SK-MEL-5 (cell line): Measurements from ENCODE around the gene TFRC. TPM values are rescaled to one million over a fixed set of nuclear protein-coding genes. Genes with fewer than 3 reads are reported as not detected.
"Not testable (repeated sequence)": the region's sequence is repeated elsewhere in the genome, so short reads cannot be mapped to it uniquely, and the experiment has no call there.

Experiments used
- DNase-seq: peaks from one replicate; pipeline ENCODE4 v3.0.0-alpha.2; 2016; ENCODE audit warnings: low read depth, low spot score
- in situ Hi-C: cut with HindIII; loops from 2 replicates; pipeline ENCODE4 v1.10.0; 2016; ENCODE audit warnings: low sequenced_read_pairs, high pct_unique_total_duplicates, low pct_unique_long_range_greater_than_20kb
- polyA plus RNA-seq, 2 experiments: library from polyadenylated mRNA; depleted of rRNA; stranded (reverse); fragments of >200 nt; gene quantifications; 2 replicates each; pipeline ENCODE4 v1.2.3, GENCODE V29; 2015
- total RNA-seq: library from RNA; depleted of rRNA; stranded (reverse); fragments of >200 nt; shearing (Covaris generic); gene quantifications from 2 replicates; pipeline ENCODE4 v1.2.3, GENCODE V29; 2014; rRNA removed

TFRC gene
- total RNA-seq = 320 and 331 TPM in 2 replicates
- 135 and 178 TPM in 2 replicates for polyA plus RNA-seq (2015; cell fraction: cytosol; rRNA removed)
- 139 and 144 TPM in 2 replicates for polyA plus RNA-seq (2015; cell fraction: nucleus; rRNA removed)

DNA sequence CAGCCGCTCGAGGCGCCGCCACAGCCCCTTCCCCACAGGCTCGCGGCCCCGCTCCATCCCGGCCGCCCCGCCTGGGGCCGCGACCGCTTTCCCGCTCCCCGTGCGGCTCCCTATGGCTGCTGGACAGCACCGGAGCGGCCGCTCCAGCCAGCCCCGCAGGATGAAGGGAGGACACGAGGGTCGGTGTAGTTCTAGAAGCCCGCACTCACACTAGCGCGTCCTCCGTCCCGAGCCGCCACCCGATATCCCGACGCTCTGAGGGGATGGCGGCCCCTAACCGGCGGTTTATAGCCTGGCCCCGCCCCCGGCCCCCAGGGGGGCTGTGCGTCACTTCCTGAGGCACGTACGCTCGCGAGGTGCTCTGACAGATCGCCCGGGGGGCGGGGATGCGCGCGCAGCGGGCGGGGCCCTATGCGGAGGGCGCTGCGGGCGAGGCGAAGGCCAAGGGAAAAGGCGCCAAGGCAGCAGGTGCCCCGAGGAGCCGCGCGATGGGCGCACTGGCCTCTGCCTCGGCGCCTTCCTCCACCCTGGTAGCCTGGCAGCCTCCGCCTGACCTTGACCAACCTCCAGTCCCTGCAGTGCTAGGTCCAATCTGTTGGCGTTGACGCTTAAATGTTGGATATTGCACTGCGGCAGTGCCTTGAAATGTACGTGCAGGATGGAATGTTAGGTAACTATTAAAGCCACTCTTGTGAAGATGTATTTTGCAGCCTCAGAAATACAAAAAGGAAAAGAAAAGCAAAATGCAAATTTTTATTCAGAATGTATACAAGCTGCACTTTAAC is at the start of gene TFRC:
TSS of gene TFRC (minus strand) at position 257 of the 785 bp plus-strand sequence. CDS start 4,991 bp downstream, outside the sequence.
- in situ Hi-C loops = no loop called here
- DNase-seq = peak; percentile 93

DNA sequence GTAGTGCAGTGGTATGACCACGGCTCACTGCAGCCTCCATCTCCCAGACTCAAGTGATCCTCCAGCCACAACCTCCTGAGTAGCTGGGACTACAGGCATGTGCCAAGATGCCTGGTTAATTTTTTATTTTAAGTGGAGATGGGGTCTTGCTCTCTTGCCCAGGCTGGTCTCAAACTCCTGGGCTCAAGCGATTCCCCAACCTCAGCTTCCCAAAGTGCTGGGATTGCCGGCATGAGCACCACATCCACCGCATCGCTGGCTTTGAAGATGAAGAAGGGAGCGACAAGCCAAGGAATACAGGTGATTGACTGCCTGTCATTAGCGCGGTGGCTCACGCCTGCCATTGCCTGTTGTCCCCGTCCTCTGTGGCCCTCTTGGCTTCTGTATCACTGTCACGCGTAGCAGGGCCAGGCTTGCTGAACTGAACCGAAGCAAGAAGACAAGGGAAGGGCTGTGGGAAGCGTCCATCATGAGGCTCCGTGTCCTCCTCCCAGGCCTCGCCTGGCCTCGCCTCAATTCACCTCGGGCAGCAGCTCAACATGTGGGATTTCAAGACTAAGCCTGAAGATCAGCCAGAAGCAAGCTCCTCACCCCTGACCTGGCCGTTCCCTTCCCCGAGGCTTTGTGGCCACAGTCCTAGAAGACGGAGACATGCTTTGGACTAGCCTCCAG is 46.4 kb upstream of the TFRC start:
- in situ Hi-C loops = no loop called here
- DNase-seq = no peak

DNA sequence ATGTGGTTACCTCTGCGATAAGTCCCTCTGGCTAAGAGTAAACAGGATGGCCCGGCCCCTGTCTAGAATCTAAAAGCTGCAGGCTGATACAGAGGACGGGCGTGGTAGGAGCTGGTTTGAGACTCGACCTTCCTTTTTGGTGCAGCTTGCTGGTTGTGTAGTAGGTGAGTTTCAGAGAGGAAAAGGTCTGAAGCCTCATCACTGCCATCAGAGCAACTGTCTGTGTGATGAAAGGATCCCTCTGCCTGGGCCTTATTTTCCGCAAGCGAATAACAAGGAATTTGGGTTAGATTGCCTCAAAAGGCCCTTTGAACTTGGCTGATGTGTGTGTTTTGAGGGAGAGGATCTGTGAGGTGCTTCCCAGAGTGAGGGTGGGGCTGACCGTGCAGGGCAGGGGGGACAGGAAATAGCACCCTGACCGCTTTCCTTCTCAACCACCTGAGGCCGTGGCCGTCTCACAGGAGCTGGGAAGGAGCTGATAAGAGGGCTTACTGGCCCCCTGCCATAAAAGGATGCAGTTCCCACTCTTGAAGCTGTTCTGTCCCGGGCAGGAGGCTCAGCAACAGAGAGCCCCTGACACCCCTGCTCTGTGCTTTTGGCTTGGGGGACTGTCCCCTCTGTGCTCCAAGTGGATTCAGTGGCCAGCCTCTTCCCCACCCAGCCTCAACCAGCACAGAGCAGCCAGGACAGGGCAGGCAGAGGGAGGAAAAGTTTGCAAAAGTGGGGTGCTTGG is 45.6 kb upstream of the TFRC start:
- in situ Hi-C loops = no loop called here
- DNase-seq = no peak

DNA sequence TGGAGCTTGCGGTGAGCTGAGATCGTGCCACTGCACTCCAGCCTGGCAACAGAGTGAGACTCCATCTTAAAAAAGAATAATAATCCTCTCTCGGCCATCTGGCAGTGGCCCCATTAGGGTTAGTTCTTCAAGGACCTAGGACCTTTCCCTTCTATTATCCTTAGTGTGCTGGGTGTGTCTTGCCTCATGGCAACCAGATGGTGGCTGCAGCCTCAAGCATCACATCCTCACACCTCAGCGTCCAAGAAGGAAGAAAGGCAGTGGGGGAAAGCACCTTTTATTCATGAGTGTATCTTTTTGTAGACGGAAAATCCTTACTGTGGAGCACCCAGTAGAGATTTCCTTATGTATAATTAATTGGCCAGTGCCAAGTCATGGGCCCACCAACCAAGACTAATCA is 42.7 kb upstream of the TFRC start:
- no peak for DNase-seq
- in situ Hi-C loops = no loop called here

DNA sequence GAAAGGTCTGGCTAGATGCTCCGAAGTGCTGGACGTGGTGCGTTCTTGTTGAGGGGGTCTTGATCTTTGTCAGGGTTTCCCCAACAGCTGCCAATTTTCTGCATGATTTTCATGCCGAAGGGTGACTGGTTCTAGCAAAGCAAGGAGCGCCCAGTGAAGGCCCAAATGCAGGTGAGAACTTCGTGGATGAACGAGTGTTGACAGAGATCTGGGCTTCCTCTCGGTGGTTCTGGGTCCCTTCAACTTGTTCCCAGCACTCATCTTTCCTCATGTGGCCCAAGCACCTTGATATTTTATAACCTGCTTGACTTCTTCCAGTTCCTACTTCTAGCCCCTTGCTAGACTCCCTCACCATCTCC is 40.8 kb upstream of the TFRC start:
- in situ Hi-C loops = no loop called here
- no peak for DNase-seq

DNA sequence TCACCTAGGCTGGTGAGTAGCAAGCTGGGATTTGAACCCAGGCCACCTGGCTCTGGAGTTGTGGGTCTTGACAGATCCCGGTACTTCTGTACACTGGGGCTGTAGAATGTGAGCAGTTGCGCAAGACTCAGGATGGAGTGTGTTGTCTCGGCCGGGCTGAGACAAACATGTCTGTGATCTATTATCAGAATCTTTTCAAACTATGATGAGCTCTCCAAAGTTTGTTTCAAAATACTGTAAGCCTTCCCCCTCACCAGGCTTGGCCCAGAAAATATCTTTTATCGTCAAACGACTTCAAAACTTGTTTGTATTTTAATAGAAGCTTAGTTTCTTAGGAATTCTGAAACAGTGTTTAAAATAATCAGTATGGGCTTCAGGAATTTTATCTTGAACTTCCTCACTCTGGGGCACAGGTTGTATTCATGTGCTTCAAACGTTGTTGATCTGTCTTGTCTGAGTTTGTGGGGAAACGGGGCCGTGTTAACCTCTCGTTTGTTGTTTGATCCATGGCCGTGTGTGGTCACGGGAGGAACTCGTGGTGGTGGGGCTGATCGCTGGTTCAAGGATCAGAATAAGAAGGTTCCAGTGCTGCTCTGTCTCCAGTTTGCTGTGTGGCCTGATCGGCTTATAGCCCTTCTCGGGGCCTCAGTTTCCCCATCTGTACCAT is 40.3 kb upstream of the TFRC start:
- in situ Hi-C loops = no loop called here
- no peak for DNase-seq

DNA sequence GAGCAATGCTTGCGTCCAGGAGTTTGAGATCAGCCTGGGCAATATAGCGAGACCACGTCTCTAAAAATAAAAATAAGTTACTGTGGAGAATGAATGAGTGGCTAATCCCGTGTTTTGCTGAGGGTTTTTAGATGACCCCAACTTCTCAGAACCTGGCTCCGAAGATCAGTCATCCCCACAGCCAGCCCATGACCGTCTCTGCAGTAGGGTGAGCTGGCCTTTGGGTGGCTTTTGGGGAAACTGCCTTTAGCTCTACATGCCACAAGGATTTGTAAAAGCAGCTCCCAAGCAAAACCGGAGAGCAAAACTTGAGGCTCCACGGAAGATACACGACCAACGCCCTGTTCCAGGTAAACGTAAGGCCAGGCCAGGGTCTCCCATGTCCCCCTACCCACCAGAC is 39.2 kb upstream of the TFRC start:
- no peak for DNase-seq
- in situ Hi-C loops = no loop called here

DNA sequence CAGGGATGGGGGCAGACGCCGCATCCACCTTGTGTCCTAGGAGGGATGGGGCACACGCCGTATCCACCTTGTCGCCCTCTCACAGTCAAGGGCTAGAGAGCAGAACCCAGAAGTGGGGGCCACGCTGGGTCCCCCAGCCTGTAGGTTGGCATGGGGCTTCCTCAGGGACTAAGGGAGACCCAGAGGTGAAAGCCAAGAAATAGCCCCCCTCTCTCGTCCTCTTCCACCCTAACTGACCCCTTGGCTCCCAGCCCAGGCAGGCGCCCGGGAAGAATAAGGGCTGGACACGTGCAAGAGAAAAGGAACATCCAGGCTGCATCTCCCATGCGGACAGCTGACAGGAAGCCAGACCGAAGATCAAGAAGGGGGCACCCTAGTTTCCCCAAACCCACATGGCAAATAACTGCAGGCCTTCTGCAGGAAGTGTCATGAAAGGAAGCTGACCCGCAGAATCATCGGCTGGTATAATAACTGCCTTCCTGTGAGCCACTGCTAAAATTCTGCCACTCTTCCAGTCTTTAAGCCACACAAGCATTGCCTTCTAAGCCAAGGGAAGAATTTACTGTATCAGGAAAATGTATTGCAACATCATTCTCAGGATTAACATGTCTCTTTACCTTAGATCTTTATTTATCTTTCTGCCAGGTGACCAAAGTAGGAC is 38.5 kb upstream of the TFRC start:
- no peak for DNase-seq
- in situ Hi-C loops = no loop called here

DNA sequence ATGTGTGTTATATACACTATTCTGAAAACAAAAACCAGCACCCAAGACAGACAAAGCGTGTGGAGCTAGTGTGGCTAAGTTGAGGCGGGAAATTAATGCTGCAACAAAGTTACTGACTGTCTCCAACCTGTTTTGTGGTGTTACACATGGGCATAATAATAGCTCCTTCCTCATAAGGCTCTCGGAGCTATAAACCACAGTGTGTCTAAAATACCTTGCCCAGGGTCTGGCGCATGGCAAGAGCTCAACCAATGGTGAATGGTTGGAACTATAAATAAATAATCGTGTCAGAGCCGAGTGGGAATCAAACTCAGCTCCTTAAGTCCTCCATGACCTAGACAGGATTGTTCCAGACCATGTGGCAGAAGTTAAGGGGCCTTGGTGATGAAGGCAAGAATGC is 35.9 kb upstream of the TFRC start:
- in situ Hi-C loops = no loop called here
- DNase-seq = no peak

DNA sequence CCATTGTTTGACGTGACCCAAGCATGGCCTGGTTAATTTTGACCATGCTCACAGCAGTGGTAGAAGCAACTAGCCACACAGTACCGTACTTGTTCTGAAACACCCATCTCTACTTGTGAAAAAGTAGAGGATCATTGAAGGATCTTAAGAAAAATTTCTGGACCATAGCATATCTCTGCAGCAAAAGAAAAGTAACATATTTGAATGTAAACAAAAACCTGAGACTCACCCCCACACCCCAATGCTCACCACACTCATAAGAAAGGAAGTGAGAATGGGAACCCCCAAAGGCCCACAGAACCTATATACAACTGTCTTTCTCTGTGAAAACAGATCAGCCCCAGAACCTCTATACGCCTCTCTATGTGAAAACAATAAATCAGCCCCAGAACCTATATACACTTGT is 33.8 kb upstream of the TFRC start:
- in situ Hi-C loops = no loop called here
- no peak for DNase-seq

DNA sequence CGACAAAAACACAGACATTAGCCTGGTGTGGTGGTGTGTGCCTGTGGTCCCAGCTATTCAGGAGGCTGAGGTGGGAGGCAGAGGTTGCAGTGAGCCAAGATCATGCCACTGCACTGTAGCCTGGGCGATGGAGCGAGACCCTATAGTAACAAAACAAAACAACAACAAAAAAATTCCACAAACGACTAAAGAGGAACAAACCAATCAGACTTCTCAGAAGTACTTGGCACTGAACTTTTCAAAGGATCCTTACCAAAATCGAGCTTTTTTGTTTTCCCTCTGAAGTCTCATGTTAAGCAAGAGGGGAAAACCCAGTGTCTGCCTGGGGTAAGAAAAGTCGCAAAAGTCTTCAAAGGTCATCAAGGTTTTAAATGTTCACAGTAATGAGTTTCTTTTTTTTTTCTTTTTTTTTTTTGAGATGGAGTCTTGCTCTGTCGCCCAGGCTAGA is 30.1 kb upstream of the TFRC start:
- in situ Hi-C loops = no loop called here
- no peak for DNase-seq

DNA sequence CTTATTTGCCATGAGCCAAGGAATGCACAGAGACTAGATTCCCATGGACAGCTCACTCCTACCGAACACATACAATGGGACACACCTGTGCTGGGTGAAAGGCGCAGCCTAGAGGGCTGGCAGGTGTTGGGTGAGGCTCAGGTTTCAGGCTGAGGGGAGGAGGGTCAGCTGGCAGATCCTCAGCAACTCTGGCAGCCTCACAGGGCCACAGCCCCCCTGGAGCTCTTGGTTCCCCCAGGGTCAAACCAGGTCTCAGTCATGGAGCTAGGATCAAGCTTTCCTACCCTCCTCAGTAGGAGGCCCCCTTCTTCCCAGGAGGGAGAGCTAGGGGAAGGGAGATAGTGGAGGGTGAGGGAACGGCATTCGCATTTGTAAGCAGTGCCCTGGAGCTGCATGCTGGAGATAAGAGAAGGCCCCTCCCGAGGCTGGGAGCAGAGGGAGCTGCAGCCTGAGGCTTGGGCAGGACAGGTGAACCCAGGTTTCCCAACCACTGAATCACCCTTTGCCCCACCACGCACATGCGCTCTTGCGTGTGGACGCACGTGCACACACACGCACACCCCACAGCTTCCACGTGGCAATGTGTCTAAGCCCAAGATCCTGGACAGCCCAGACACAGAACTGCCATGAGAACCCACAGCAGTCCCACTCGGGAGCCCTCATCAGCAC is 26.3 kb upstream of the TFRC start:
- DNase-seq = no peak
- in situ Hi-C loops = no loop called here

DNA sequence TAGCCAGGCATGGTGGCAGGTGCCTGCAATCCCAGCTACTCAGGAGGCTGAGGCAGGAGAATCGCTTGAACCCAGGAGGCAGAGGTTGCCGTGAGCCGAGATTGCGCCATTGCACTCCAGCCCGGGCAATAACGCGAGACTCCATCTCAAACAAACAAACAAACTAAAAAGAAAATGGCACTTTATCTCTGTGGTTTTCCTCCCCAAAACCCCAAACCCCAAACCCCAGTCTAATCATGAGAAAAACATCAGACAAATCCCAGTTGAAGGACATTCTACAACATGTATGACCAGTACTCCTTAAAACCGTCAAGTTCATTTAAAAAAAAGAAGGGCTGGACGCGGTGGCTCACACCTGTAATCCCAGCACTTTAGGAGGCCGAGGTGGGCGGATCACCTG is 22.8 kb upstream of the TFRC start:
- DNase-seq, in situ Hi-C loops: not testable (repeated sequence)

DNA sequence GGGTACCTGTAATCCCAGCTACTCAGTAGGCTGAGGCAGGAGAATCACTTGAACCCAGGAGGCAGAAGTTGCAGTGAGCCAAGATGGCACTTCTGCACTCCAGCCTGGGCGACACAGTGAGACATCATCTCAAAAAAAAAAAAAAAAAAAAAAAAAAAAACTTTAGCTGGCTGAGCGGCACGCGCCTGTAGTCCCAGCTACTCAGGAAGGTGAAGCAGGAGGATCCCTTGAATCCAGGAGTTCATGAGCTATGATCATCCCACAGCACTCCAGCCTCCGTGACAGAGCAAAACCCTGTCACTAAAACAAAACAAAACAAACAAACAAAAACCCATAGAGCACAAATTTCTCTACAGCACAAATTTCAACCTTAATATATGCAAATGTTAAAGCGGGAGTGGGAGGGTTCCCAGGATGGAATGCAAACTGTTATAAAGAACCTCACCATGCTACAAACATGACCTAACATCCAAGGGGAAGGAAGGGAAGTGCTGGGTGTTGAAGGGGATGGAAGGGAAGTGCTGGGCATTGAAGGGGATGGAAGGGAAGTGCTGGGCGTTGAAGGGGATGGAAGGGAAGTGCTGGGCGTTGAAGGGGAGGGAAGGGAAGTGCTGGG is 16.6 kb upstream of the TFRC start:
- in situ Hi-C loops, DNase-seq: not testable (repeated sequence)

DNA sequence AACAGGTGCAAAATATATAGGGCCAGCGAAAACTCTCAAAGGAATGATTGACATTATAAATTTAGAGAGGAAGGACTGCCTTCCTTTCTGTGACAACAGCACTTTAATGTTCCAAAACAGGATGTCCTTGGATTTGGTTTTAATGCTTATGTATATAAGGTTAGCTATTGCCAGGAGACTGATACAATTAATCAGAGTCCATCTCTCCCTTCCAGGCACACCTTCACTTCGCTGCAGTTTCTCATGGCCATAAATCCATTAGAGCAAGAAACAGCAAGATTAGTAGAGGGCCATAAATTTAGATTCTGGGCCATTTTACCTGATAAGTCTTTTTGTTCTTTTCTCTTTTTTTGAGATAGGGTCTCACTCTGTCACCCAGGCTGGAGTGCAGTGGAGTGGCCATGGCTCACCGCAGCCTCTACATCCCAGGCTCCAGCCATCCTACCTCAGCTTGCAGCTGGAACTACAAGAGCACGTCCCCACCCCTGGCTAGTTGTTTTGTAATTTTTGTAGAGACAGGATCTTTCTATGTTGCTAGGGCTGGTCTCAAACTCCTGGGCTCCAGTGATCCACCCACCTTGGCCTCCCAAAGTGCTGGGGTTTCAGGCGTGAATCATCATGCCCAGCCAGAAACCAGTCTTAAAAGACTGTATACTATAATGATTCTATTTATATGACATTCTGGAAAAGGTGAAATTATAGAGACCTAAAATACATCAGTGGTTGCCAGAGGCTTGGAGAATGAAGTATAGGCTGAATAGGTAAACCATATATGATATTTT is 15.7 kb upstream of the TFRC start:
- DNase-seq = no peak
- in situ Hi-C loops = no loop called here
